Cardiac atrium fibroblast (primary cell): ENCODE results near the gene MRC2. TPM values are rescaled to one million over a fixed set of nuclear protein-coding genes. Genes with fewer than 3 reads are reported as not detected.

Experiments used
- total RNA-seq: library from RNA; depleted of rRNA; stranded (reverse); fragments of >200 nt; gene quantifications from 2 replicates; pipeline ENCODE4 v1.2.3, GENCODE V29; 2015

Gene MRC2
- 294 and 298 TPM in 2 replicates for total RNA-seq

GRCh38 chr17:62627219-62627903 is at the start of gene MRC2:
TSS of gene MRC2 (plus strand) at chr17:62627670. CDS start at chr17:62627803, 133 bp downstream.

Other genes starting within 250 kb of the MRC2 start
- gene EFCAB3, start 247.1 kb upstream of the MRC2 start, total RNA-seq = not detected in 2 replicates
- 8.7 and 11.3 TPM in 2 replicates for gene METTL2A, start 203.8 kb upstream of the MRC2 start, total RNA-seq
- 21.7 and 22.7 TPM in 2 replicates for gene TLK2, start 148.8 kb upstream of the MRC2 start, total RNA-seq
- 0.90 and 2.1 TPM in 2 replicates for gene MARCHF10, start 180.6 kb downstream of the MRC2 start, total RNA-seq